Measurements from ENCODE around the gene CRB2.

Gene CRB2

GRCh38 chr9:123421801-123422455, 65.9 kb downstream of the CRB2 start:
- TF ChIP-seq CTCF (IDR thresholded peaks at IDR 0.05; ENCODE audit: control insufficient read depth, extremely low read depth, insufficient read depth): no peak
- H3K4me3 ChIP-seq (ENCODE audit: low read depth, low read length): no peak overlapping the region
- DNase-seq (ENCODE audit: low read depth): no peak

DNA sequence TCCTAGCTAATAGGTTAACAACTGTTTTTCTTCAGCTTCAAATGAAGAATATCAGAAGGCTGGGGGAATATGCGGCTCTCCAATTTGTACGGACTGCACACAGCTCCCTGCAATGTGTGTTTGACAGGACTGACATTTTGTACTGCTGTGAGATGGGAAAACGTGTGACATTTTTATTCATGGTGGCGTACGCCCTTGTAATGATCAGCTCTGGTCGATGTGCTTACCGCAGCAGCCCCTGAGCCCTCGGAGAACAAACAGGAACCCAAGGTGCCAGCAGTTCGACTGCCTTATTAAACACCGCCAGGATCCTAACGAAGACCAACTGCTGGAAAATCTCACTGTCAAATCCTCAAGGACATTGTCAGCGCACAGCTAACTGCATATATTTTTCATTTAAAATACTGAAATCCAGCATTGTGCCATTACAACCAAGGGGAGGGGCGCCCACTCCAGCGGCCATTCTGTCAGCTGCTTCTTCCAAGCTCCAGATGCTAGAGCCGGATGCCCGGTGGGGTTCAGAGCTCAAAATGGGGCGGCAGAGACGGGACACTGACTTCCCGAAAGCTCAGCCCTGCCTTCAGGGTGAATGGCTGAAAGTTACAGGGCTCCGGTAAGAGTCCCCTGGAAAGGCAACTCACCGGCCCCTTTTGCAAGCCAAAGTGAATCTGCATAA, 66.8 kb downstream of the CRB2 start:
- H3K4me3 ChIP-seq (ENCODE audit: low read depth, low read length): no peak overlapping the region
- TF ChIP-seq CTCF (IDR thresholded peaks at IDR 0.05; ENCODE audit: control insufficient read depth, extremely low read depth, insufficient read depth): no peak
- DNase-seq (ENCODE audit: low read depth): no peak

DNA sequence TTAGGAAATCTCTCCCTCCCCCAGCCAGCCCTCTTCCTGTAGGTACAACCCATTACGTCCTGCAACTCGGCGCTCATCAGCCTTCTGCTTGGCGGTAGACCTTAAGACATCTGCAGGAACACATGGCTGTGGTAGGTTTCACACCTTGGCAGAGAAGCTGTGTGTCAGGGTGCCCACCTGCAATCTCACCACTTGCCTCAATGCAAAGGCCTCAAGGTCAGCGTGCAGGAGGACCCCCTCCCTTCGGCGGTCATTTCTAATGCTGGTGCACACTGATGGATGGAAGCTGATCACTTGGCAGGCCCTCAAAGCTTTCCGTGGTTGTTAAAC, 67.3 kb downstream of the CRB2 start:
- no peak for TF ChIP-seq CTCF (IDR thresholded peaks at IDR 0.05; ENCODE audit: control insufficient read depth, extremely low read depth, insufficient read depth)
- no peak overlapping the region for H3K4me3 ChIP-seq (ENCODE audit: low read depth, low read length)
- no peak for DNase-seq (ENCODE audit: low read depth)

- H3K4me3 ChIP-seq (ENCODE audit: low read depth, low read length): no peak overlapping the region
- no peak for DNase-seq (ENCODE audit: low read depth)
- no peak for TF ChIP-seq CTCF (IDR thresholded peaks at IDR 0.05; ENCODE audit: control insufficient read depth, extremely low read depth, insufficient read depth)
Observed at GRCh38 chr9:123424131-123424530, 68.1 kb downstream of the CRB2 start.

GRCh38 chr9:123424552-123425225, 68.7 kb downstream of the CRB2 start:
- TF ChIP-seq CTCF (IDR thresholded peaks at IDR 0.05; ENCODE audit: control insufficient read depth, extremely low read depth, insufficient read depth): no peak
- no peak for DNase-seq (ENCODE audit: low read depth)
- H3K4me3 ChIP-seq (ENCODE audit: low read depth, low read length): no peak overlapping the region

GRCh38 chr9:123425261-123425821, 69.3 kb downstream of the CRB2 start:
- no peak for DNase-seq (ENCODE audit: low read depth)
- H3K4me3 ChIP-seq (ENCODE audit: low read depth, low read length): no peak overlapping the region
- TF ChIP-seq CTCF (IDR thresholded peaks at IDR 0.05; ENCODE audit: control insufficient read depth, extremely low read depth, insufficient read depth): no peak

Measured in LNCaP clone FGC (cell line).